Heart left ventricle (tissue), 16 donors: ENCODE data around the gene PHLDB3. TPM values are rescaled to one million over a fixed set of nuclear protein-coding genes. Genes with fewer than 3 reads are reported as not detected.

Experiments
- ATAC-seq, 4 donors: fragments of 200-7000 bp; cut with Tn5 transposase; one replicate each; pipeline ENCODE4 v1.9.1; 2020 to 2022; ENCODE audit warnings: moderate library complexity in 4 of 4, mild to moderate bottlenecking in 3 of 4, moderate number of reproducible peaks in 1 of 4
- DNase-seq, 5 donors: peaks; one replicate each; pipeline ENCODE4 v3.0.0-alpha.2; 2020
- H3K27ac ChIP-seq, 12 donors: fragments of 200-600 bp; sonication (generic) in 4 of 12; one replicate each; pipeline versions ENCODE4 v1.5.0 to v1.8.0; 2016 to 2022; ENCODE audit warnings: mild to moderate bottlenecking in 2 of 12
- H3K27me3 ChIP-seq, 9 donors: fragments of 200-600 bp; sonication (generic) in 2 of 9; one replicate each; pipeline versions ENCODE4 v1.5.1 to v1.8.0; 2016 to 2022; ENCODE audit warnings: mild to moderate bottlenecking in 3 of 9
- H3K36me3 ChIP-seq, 9 donors: fragments of 200-600 bp; sonication (generic) in 2 of 9; one replicate each; pipeline versions ENCODE4 v1.5.0 to v1.8.0; 2018 to 2022; ENCODE audit warnings: mild to moderate bottlenecking in 2 of 9
- H3K4me1 ChIP-seq, 12 donors: fragments of 200-600 bp; sonication (generic) in 4 of 12; one replicate each; pipeline versions ENCODE4 v1.5.0 to v1.8.0; 2016 to 2022; ENCODE audit warnings: mild to moderate bottlenecking in 3 of 12
- H3K4me3 ChIP-seq, 12 donors: fragments of 200-600 bp; sonication (generic) in 4 of 12; one replicate each; pipeline versions ENCODE4 v1.5.0 to v1.8.0; 2017 to 2022; ENCODE audit warnings: mild to moderate bottlenecking in 9 of 12, moderate library complexity in 4 of 12
- H3K9me3 ChIP-seq, 12 donors: fragments of 200-600 bp; sonication (generic) in 4 of 12; one replicate each; pipeline versions ENCODE4 v1.5.0 to v1.8.0; 2016 to 2022; ENCODE audit warnings: mild to moderate bottlenecking in 1 of 12
- POLR2A ChIP-seq, 2 donors: fragments of 450-650 bp; IDR thresholded peaks; one replicate each; pipeline ENCODE4 v1.6.1; 2017; ENCODE audit warnings: antibody characterized with exemption in 2 of 2, mild to moderate bottlenecking in 2 of 2, moderate library complexity in 2 of 2
- WGBS, 4 donors: extraction: QIAGEN DNeasy Blood & Tissue Kit in 2 of 4; methylation state at CpG; one replicate each; pipeline versions ENCODE4 v1.1.5 to v1.1.7; 2013 to 2018; 5-methylcytosine and 5-hydroxymethylcytosine counted together
- intact Hi-C, 10 donors: fragments of 100-400 bp; cut with DNase I; formaldehyde crosslinking; loops; one replicate each; pipeline versions ENCODE4 v1.11.1 to v1.14.2; 2022
- polyA plus RNA-seq, 2 donors: library from polyadenylated mRNA; stranded (reverse); fragments of 200-250 nt; gene quantifications; one replicate each; pipeline ENCODE4 v1.2.3, GENCODE V29; 2013
- total RNA-seq, 9 donors: library from RNA; depleted of rRNA in 2 of 9; stranded (reverse); fragments of >200 nt in 2 of 9; fragmentation: NEBNext Ultra II Directional in 3 of 9; extraction: Animal tissue kit (Norgen Biotek cat#: 25700) in 3 of 9; gene quantifications; one replicate each; pipeline versions ENCODE4 v1.1.0 to v1.2.4, GENCODE V29; 2016 to 2023
- TF ChIP-seq, protein P1 (sequence below), 12 donors: fragments of 200-600 bp; sonication (generic) in 4 of 12; IDR thresholded peaks; one replicate each; pipeline versions ENCODE4 v1.5.0 to v1.8.0; 2018 to 2022; ENCODE audit warnings: antibody characterized with exemption in 12 of 12, mild to moderate bottlenecking in 5 of 12
- donor health status: ischemic (EF 13 %, LVEDD 7.1; RV severe dilation, severe dysfunction).
- donor health status: healthy with polysubstance abuse.
- donor health status: DM: no; HTN: yes; CAD: no.
- donor health status: DM: no; HTN: no; CAD: no.
- donor health status: ischemic (EF 25% LVEDD 6.9; RV normal size, moderate dysfunction).
- donor health status: ischemic (EF 25% LVEDD 5.7; RV mildly dilated, moderate dysfunction).
- donor health status: healthy.
- donor health status: DM: yes; HTN: yes; CAD: no.
- donor health status: ischemic (EF 35%, LVEDD 5.7; RV mildly dilated, moderate dysfunction).
- donor health status: nonischemic (EF 11% LVEDD 7.7; RV severe dilation, severe dysfunction).
- donor health status: DM: yes; HTN: yes; CAD: no.
- donor health status: PGD.
- donor health status: ischemic (EF 29% LVEDD 5.4; RV normal size, mild dysfunction).
- donor health status: nonischemic (EF 23%, LVEDD 6.1; RV moderate dilation, normal function).

The PHLDB3 gene
- total and polyA plus RNA-seq, 11 donors, result 2.4 to 11.6 (median 5.7) TPM

DNA sequence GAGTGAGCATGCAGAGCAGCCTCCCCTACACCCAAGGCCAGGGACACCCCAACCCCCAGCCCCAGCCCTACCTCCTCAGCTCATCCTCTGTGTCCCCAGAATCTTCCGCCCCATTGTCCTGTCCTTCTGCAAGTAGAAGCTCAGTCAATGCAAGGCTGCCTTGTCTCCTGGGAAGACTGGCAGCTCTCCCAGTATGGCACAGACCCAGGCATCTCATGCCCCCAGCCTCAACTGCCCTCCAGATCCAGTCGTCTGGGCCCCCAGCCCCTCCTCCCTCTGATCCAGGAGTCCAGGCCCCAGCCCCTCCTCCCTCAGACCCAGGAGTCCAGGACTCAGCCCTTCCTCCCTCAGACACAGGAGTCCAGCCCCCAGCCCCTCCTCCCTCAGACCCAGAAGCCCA is 41.4 kb upstream of the PHLDB3 start:
- DNase-seq, result peak in 1 of 5 donors; percentile 6
- ATAC-seq, result peak in 1 of 4 donors; percentile 30
- TF ChIP-seq, protein P1, sequence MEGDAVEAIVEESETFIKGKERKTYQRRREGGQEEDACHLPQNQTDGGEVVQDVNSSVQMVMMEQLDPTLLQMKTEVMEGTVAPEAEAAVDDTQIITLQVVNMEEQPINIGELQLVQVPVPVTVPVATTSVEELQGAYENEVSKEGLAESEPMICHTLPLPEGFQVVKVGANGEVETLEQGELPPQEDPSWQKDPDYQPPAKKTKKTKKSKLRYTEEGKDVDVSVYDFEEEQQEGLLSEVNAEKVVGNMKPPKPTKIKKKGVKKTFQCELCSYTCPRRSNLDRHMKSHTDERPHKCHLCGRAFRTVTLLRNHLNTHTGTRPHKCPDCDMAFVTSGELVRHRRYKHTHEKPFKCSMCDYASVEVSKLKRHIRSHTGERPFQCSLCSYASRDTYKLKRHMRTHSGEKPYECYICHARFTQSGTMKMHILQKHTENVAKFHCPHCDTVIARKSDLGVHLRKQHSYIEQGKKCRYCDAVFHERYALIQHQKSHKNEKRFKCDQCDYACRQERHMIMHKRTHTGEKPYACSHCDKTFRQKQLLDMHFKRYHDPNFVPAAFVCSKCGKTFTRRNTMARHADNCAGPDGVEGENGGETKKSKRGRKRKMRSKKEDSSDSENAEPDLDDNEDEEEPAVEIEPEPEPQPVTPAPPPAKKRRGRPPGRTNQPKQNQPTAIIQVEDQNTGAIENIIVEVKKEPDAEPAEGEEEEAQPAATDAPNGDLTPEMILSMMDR (IDR thresholded peaks at IDR 0.05), result no peak
- no peak for TF ChIP-seq POLR2A (IDR thresholded peaks at IDR 0.05)
- no peaks in the 10 kb centered on the region for H3K27me3 ChIP-seq
- no peak overlapping the region for H3K4me3 ChIP-seq
- H3K27ac ChIP-seq, result no peak overlapping the region
- H3K9me3 ChIP-seq, result no peaks in the 10 kb centered on the region
- no peaks in the 10 kb centered on the region for H3K4me1 ChIP-seq
- H3K36me3 ChIP-seq, result peaks cover 0 to 73% (median 66%) of the 10 kb centered on the region in 9 donors
- intact Hi-C loops, result no loop called here
- WGBS, 4 donors, result 63 to 80% (median 71%) methylated on average over 2 of the region's 2 CpGs

DNA sequence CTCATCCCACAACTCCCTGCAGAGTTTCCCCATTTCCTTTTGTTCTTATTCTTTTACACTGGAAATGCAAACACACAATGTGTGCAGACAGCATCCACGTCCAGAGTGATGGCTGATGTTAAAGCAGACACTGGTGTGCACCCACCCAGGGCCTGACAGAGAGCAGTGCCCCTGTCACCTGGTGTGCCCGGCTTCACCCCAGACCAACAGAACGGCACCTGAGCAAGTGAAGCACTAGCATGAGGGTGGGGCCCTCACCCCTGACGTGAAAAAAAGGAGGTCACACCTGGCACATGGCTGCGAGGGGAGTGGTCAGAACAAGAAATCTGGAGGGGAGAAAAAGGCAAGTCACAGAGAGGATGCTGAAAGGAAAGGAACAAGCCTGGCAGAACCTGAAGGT is 40.7 kb upstream of the PHLDB3 start:
- Histone ChIP-seq H3K4me1 (no peaks in the 10 kb centered on the region), H3K9me3 (no peaks in the 10 kb centered on the region), H3K27me3 (no peaks in the 10 kb centered on the region), H3K4me3 (no peak overlapping the region), H3K36me3 (peaks cover 0 to 73% (median 65%) of the 10 kb centered on the region in 9 donors), H3K27ac (no peak overlapping the region)
- ATAC-seq (no peak), DNase-seq (peak in 1 of 5 donors; percentile 14)
- 89 to 92% (median 90%) methylated on average over 5 of the region's 5 CpGs for WGBS, 4 donors
- intact Hi-C loops, result no loop called here
- TF ChIP-seq, protein P1 (IDR thresholded peaks at IDR 0.05), result no peak
- no peak for TF ChIP-seq POLR2A (IDR thresholded peaks at IDR 0.05)

DNA sequence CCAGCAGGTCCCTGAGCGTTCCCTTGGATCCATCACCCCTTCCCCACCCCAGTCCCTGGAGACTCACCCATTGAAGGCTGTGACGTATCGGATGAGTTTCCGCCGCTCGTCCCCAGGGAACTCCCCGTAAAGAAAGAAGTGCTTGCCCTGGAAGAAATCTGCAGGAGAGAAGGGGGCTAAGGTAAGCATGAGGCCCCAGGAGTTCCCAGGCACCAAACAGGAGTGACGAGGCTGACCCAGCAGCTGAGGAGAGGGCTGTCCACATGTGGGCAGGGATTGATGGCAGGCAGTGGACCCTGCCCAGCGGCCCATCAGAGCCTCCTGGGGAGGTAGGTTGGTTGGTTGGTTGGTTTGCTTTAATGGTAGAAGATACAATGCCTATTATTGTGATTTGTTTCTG is 39.5 kb upstream of the PHLDB3 start:
- Histone ChIP-seq H3K27me3 (no peaks in the 10 kb centered on the region), H3K27ac (no peak overlapping the region), H3K9me3 (peaks cover 0 to 6% (median 3%) of the 10 kb centered on the region in 12 donors), H3K36me3 (peaks cover 0 to 71% (median 62%) of the 10 kb centered on the region in 9 donors), H3K4me3 (no peak overlapping the region), H3K4me1 (no peaks in the 10 kb centered on the region)
- no peak for TF ChIP-seq POLR2A (IDR thresholded peaks at IDR 0.05)
- TF ChIP-seq, protein P1 (IDR thresholded peaks at IDR 0.05), result no peak
- 92 to 95% (median 95%) methylated on average over 9 of the region's 9 CpGs for WGBS, 4 donors
- ATAC-seq (no peak), DNase-seq (no peak)
- intact Hi-C loops, result no loop called here

DNA sequence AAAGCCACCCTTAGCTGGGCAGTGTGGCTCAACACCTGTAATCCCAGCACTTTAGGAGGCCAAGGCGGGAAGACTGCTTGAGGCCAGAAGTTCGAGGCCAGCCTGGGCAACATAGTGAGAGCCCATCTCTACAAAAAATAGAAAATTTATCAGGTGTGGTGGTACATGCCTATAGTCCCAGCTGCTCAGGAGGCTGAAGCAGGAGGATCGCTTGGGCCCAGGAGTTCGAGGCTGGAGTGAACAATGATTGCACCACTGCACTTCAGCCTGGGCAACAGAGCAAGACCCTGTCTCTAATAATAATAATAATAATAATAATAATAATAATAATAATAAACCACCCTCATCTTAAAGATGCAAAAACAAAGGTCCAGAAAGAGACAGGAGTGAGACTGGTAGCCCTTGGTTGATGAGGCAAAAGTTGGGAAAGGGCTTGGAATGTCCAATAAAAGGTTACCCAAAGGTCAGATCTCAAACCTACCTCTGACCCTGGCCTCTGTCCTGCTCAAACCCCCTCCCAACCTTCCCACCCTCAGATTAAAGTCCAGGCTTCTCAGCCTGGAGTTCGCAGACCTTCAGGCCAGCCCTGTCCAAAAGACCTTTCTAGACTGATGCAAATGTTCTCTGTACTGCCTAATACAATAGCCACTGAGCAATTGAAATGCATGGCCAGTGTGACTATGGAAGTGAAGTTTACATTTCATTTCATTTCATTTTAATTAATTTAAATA is 37.5 kb upstream of the PHLDB3 start:
- Histone ChIP-seq H3K36me3 (peaks cover 0 to 85% (median 72%) of the 10 kb centered on the region in 9 donors), H3K4me1 (no peaks in the 10 kb centered on the region), H3K9me3 (peaks cover 0 to 13% (median 10%) of the 10 kb centered on the region in 12 donors), H3K27me3 (no peaks in the 10 kb centered on the region), H3K4me3 (no peak overlapping the region), H3K27ac (no peak overlapping the region)
- WGBS, 4 donors, result 96 to 98% (median 97%) methylated on average over 5 of the region's 5 CpGs
- ATAC-seq, result no peak
- peak in 1 of 5 donors; percentile 15 for DNase-seq
- no peak for TF ChIP-seq POLR2A (IDR thresholded peaks at IDR 0.05)
- TF ChIP-seq, protein P1 (IDR thresholded peaks at IDR 0.05), result no peak
- intact Hi-C loops, result no loop called here
